Effector memory CD8-positive, alpha-beta T cell (primary cell): ENCODE data around the gene ARMH1.
"Not testable (repeated sequence)": the region's sequence is repeated elsewhere in the genome, so short reads cannot be mapped to it uniquely, and the experiment has no call there.

Experiments used
- ATAC-seq: fragments of 150-1000 bp; cut with Tn5 transposase; replicated peaks from 2 replicates; pipeline ENCODE4 v1.10.0; 2021; ENCODE audit warnings: mild to moderate bottlenecking, moderate library complexity
- DNase-seq, 3 experiments: peaks; one replicate each; pipeline ENCODE4 v3.0.0; 2021
- H3K27ac Mint-ChIP-seq, 2 donors: one replicate each; pipeline ENCODE4 v1.8.0; 2022; ENCODE audit warnings: mild to moderate bottlenecking in 2 of 2, mixed read lengths in 2 of 2, moderate library complexity in 2 of 2
- H3K27me3 Mint-ChIP-seq, 2 donors: one replicate each; pipeline ENCODE4 v1.8.0; 2022; ENCODE audit warnings: mixed read lengths in 2 of 2
- H3K36me3 Mint-ChIP-seq: one replicate; pipeline ENCODE4 v1.8.0; 2022; ENCODE audit warnings: mild to moderate bottlenecking, moderate library complexity, mixed read lengths; ENCODE audit not compliant: insufficient read depth
- H3K4me1 Mint-ChIP-seq, 2 donors: one replicate each; pipeline ENCODE4 v1.8.0; 2022; ENCODE audit warnings: low read depth in 2 of 2, mixed read lengths in 2 of 2
- H3K4me3 Mint-ChIP-seq, 2 donors: one replicate each; pipeline ENCODE4 v1.8.0; 2022; ENCODE audit warnings: mild to moderate bottlenecking in 2 of 2, mixed read lengths in 2 of 2, moderate library complexity in 2 of 2
- H3K9me3 Mint-ChIP-seq, 2 donors: one replicate each; pipeline ENCODE4 v1.8.0; 2022; ENCODE audit warnings: mixed read lengths in 2 of 2

The ARMH1 gene

GRCh38 chr1:44698138-44698537 is 23.6 kb downstream of the ARMH1 start:
- H3K27me3 Mint-ChIP-seq: peaks cover 0 to 8% of the 10 kb centered on the region in 2 donors
- no peak for ATAC-seq

GRCh38 chr1:44699375-44699774 is 24.9 kb downstream of the ARMH1 start:
- not testable (repeated sequence) for H3K4me3 Mint-ChIP-seq, ATAC-seq, H3K36me3 Mint-ChIP-seq

More at GRCh38 chr1:44698138-44698537, 23.6 kb downstream of the ARMH1 start:
- Mint-ChIP-seq H3K9me3 (no peaks in the 10 kb centered on the region), H3K36me3 (no peaks in the 10 kb centered on the region), H3K4me3 (no peak overlapping the region), H3K27ac (peak overlapping the region in 1 of 2 donors; percentile 19), H3K4me1 (peaks cover 8 to 11% of the 10 kb centered on the region in 2 donors)
- no peak for DNase-seq

GRCh38 chr1:44700573-44700972 is 26.1 kb downstream of the ARMH1 start:
- H3K4me3 Mint-ChIP-seq: no peak overlapping the region

More at GRCh38 chr1:44699375-44699774, 24.9 kb downstream of the ARMH1 start:
- peaks cover 8 to 11% of the 10 kb centered on the region in 2 donors for H3K4me1 Mint-ChIP-seq
- DNase-seq, H3K9me3 Mint-ChIP-seq, H3K27me3 Mint-ChIP-seq, H3K27ac Mint-ChIP-seq: not testable (repeated sequence)

GRCh38 chr1:44701141-44701573 is 26.6 kb downstream of the ARMH1 start:
- peaks cover 8 to 11% of the 10 kb centered on the region in 2 donors for H3K4me1 Mint-ChIP-seq
- H3K9me3 Mint-ChIP-seq: no peaks in the 10 kb centered on the region
- no peak overlapping the region for H3K4me3 Mint-ChIP-seq
- no peaks in the 10 kb centered on the region for H3K27me3 Mint-ChIP-seq
- ATAC-seq: no peak
- no peak for DNase-seq
- H3K27ac Mint-ChIP-seq: no peak overlapping the region
- H3K36me3 Mint-ChIP-seq: no peaks in the 10 kb centered on the region

More at GRCh38 chr1:44700573-44700972, 26.1 kb downstream of the ARMH1 start:
- Mint-ChIP-seq H3K9me3 (no peaks in the 10 kb centered on the region), H3K36me3 (no peaks in the 10 kb centered on the region), H3K4me1 (peaks cover 8 to 11% of the 10 kb centered on the region in 2 donors), H3K27ac (no peak overlapping the region), H3K27me3 (no peaks in the 10 kb centered on the region)
- no peak for DNase-seq
- ATAC-seq: no peak

- Mint-ChIP-seq H3K9me3 (no peaks in the 10 kb centered on the region), H3K27me3 (peaks cover 0 to 10% of the 10 kb centered on the region in 2 donors), H3K27ac (no peak overlapping the region), H3K4me1 (peaks cover 3 to 4% of the 10 kb centered on the region in 2 donors), H3K4me3 (no peak overlapping the region), H3K36me3 (no peaks in the 10 kb centered on the region)
- ATAC-seq: no peak
- DNase-seq: no peak
Observed at GRCh38 chr1:44705470-44705869, 31.0 kb downstream of the ARMH1 start.

GRCh38 chr1:44705938-44706337 is 31.4 kb downstream of the ARMH1 start:
- H3K4me3 Mint-ChIP-seq: no peak overlapping the region

GRCh38 chr1:44707112-44707881 is 32.8 kb downstream of the ARMH1 start:
- no peaks in the 10 kb centered on the region for H3K36me3 Mint-ChIP-seq
- no peak overlapping the region for H3K4me3 Mint-ChIP-seq
- DNase-seq (no peak), ATAC-seq (no peak)
- no peak overlapping the region for H3K27ac Mint-ChIP-seq
- no peaks in the 10 kb centered on the region for H3K9me3 Mint-ChIP-seq
- H3K4me1 Mint-ChIP-seq: peaks cover 3 to 4% of the 10 kb centered on the region in 2 donors
- H3K27me3 Mint-ChIP-seq: peaks cover 0 to 10% of the 10 kb centered on the region in 2 donors

More at GRCh38 chr1:44705938-44706337, 31.4 kb downstream of the ARMH1 start:
- Mint-ChIP-seq H3K4me1 (peaks cover 3 to 4% of the 10 kb centered on the region in 2 donors), H3K36me3 (no peaks in the 10 kb centered on the region), H3K27me3 (peaks cover 0 to 10% of the 10 kb centered on the region in 2 donors), H3K9me3 (no peaks in the 10 kb centered on the region), H3K27ac (no peak overlapping the region)
- no peak for ATAC-seq
- DNase-seq: no peak

GRCh38 chr1:44707959-44708831 is 33.7 kb downstream of the ARMH1 start:
- peak; percentile 83 for ATAC-seq
- Mint-ChIP-seq H3K4me3 (peak overlapping the region; percentile 1 to 54), H3K27me3 (peaks cover 0 to 10% of the 10 kb centered on the region in 2 donors), H3K36me3 (no peaks in the 10 kb centered on the region), H3K4me1 (peaks cover 3 to 4% of the 10 kb centered on the region in 2 donors), H3K9me3 (no peaks in the 10 kb centered on the region), H3K27ac (no peak overlapping the region)
- DNase-seq: peak; percentile 25 to 38 (median 31)

- Mint-ChIP-seq H3K36me3 (peaks cover under 1% of the 10 kb centered on the region), H3K27me3 (peaks cover 0 to 10% of the 10 kb centered on the region in 2 donors), H3K9me3 (no peaks in the 10 kb centered on the region), H3K27ac (no peak overlapping the region), H3K4me3 (no peak overlapping the region), H3K4me1 (peaks cover 21 to 31% of the 10 kb centered on the region in 2 donors)
- no peak for ATAC-seq
- DNase-seq: no peak
Observed at GRCh38 chr1:44713321-44713781, 38.8 kb downstream of the ARMH1 start.

- Mint-ChIP-seq H3K4me1 (peaks cover 22 to 37% of the 10 kb centered on the region in 2 donors), H3K4me3 (peak overlapping the region in 1 of 2 donors; percentile 54), H3K36me3 (peaks cover 4% of the 10 kb centered on the region), H3K27me3 (no peaks in the 10 kb centered on the region), H3K27ac (no peak overlapping the region), H3K9me3 (no peaks in the 10 kb centered on the region)
- ATAC-seq (no peak), DNase-seq (no peak)
Observed at GRCh38 chr1:44714532-44714931, 40.0 kb downstream of the ARMH1 start.

- DNase-seq (peak; percentile 64 to 75 (median 71)), ATAC-seq (peak; percentile 95)
- Mint-ChIP-seq H3K9me3 (no peaks in the 10 kb centered on the region), H3K4me3 (peak overlapping the region; percentile 29 to 54), H3K4me1 (peaks cover 22 to 40% of the 10 kb centered on the region in 2 donors), H3K36me3 (peaks cover 4% of the 10 kb centered on the region), H3K27me3 (no peaks in the 10 kb centered on the region), H3K27ac (no peak overlapping the region)
Observed at GRCh38 chr1:44714944-44715571, 40.5 kb downstream of the ARMH1 start.

- no peak for ATAC-seq
- H3K27me3 Mint-ChIP-seq: no peaks in the 10 kb centered on the region
- DNase-seq: no peak
- no peak overlapping the region for H3K4me3 Mint-ChIP-seq
- H3K4me1 Mint-ChIP-seq: peaks cover 35 to 59% of the 10 kb centered on the region in 2 donors
- H3K36me3 Mint-ChIP-seq: peaks cover 19% of the 10 kb centered on the region
- peak overlapping the region in 1 of 2 donors; percentile 82 for H3K27ac Mint-ChIP-seq
- no peaks in the 10 kb centered on the region for H3K9me3 Mint-ChIP-seq
Observed at GRCh38 chr1:44717156-44717555, 42.6 kb downstream of the ARMH1 start.

- peak overlapping the region in 1 of 2 donors; percentile 82 for H3K27ac Mint-ChIP-seq
- H3K4me1 Mint-ChIP-seq: peaks cover 35 to 59% of the 10 kb centered on the region in 2 donors
- H3K36me3 Mint-ChIP-seq: peaks cover 19% of the 10 kb centered on the region
- DNase-seq (no peak), ATAC-seq (no peak)
- no peaks in the 10 kb centered on the region for H3K9me3 Mint-ChIP-seq
- no peak overlapping the region for H3K4me3 Mint-ChIP-seq
- no peaks in the 10 kb centered on the region for H3K27me3 Mint-ChIP-seq
Observed at GRCh38 chr1:44717653-44718052, 43.1 kb downstream of the ARMH1 start.
